HG03139 (cell line): ENCODE data around the gene DNAJC5.

Source experiments
- ATAC-seq: cut with Tn5 transposase; IDR thresholded peaks from one replicate; pipeline ENCODE4 v1.9.1; 2021; ENCODE audit not compliant: unreplicated experiment

The DNAJC5 gene

DNA sequence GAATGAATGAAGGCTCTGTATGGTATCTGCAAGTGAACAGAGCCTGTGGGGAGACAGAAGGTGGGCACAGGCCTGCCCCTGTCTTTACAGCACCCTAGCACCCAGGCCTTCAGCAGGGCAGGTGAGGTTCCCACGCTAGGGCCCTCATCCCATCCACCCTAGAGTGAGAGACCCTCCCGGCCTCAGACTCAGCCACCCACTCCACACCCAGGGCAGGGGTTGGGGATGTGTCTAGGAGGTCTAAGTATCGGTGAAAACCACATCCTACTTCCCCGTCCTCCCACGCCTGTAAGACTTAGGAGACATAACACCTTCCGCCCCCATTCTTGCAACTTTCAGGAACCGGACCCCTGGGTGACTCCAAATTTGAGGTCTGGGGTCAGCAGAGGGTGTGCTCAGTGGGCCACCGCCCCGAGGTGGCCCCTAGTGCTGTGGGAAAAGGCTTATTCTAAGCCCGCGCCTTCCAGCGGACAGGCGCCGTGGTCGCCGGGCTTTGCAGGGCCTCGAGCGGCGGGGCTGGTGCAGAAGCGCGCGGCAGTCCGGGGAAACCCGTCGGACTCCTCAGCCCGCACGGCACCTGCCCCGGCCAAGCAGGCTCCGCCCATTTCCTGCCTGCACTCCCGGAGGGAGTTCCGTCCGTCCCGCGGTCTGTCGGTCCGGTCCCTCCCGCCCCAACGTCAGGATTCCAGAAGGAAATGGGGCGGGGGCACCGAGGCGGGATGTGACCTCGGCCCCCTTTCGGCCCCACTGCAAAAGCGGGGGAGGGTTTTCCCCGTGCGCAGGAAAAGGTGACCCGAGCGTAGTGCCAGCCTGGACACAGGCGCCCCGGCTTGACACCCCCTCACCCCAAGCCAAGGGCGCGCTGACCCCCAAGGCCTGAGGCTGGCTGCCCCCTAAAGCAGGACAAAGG is 83.6 kb downstream of the DNAJC5 start:
- ATAC-seq: no peak

DNA sequence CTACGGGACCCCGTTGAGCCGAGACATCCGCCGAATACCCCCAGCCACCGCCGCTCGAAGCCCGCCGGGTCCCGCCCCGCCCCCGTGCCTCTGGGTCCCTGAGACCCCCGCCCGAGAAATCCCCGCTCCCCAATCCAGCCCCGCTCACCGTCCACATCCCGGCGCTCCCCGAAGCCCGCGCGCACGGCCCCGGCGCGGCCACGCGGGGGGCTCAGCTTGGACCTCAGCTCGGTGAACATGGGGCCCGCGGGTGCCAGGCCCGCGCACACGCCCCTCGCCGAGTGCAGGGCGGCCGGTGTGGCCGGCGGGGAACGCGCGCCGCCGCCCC is 84.3 kb downstream of the DNAJC5 start:
- ATAC-seq: no peak

DNA sequence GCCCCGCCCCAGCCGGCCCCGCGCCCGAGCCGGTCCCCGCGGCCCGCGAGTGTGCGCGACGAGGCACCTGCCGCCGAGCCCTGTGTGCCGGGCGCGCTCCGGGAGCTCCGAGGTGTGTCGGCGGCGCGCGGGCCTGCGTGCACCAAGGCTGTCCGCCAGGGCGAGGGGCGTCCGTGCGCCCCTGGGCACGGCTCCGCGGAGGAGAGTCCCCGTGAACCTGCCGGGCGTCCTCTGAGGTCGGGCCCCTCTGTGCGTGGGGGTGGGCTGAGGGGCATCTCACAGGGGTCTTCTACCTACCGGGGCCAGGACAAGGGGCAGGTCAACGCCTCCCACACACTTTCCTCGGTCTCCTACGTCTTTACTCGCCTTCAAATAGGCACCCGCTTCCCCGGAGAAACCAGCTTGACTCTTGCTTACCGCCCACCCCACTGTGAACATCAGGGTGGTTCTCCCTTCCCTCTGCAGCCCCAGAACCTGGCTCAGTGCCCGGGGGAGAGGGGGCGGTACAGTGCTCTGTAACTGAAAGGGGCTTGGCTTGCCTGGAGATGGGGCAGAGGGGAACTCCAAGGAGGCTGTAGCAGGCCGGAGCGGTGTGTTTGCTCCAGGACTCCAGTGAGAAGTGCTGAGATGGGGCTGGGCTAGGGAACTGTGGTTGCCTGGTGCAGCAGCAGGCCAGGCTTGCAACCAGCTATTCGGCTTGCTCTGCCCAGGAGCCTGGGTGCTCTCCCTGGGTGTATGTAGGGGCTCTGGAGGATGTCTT is 84.8 kb downstream of the DNAJC5 start, which contains the start of gene SAMD10:
SAMD10 (minus strand) TSS at position 86 of the 760 bp plus-strand sequence. CDS start 175 bp downstream, outside the sequence.
- no peak for ATAC-seq

DNA sequence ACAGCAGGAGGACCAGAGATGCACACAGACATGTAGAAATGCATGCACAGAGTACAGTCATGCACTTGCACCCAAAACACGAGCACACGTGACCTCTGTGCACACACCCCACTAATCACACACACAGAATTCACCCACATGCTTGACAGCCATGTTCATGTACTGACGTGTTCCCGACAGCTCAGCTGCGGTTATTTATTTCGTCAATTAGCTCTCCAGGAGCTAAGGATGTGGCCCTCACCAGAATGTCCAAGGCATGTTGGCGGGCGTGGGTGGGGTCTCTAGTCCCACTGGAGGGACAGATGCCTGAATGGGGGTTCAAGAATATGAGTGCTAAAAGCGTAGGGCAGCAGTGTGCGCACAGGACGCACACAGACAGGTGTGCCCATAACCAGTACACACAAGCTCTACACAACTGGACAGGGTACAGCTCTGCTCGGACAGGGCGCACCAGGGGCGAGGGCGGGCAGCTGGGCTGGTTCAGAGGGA is 85.4 kb downstream of the DNAJC5 start:
- peak; percentile 5 for ATAC-seq

DNA sequence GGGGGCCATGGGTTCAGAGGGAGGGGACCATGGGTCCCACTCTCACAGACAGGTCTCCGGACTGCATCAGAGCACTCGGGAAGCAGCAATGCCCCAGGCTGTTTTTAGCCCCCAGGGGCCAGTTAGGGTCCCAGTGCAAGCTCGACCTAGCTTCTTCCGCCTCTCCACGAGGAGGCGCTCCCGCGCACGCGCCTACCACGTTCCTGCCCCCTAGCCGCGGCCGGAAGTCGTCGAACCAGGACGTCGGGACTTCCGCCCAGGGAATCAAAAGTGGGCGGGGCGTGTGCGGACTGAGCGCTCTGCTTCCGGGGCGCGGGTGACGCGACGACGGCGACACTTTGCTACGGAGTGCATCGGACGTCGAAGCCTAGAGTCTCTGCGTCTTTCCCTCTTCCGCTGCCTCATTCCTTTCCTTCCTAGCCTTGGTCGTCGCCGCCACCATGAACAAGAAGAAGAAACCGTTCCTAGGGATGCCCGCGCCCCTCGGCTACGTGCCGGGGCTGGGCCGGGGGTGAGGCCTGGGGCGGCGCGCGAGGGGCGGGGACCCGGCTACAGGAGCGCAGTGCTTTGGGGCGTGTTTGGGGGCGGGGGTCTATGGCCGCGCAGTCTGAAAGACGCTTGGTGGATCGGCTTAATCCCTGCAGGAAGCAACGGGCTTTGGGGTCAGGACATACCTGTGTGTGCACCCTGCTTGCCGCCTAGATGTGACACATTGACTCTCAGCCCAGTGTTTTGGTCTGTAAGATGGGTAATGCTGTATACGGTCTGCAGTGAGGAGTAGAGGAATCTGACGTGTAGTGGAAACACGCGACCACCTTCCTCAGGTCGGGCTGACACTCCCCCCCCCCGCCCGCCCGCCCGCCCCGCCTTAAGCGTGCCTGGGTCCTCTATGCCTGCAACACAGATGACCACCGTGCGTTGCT is 86.1 kb downstream of the DNAJC5 start, which contains the start of gene PRPF6:
PRPF6 (plus strand) TSS at position 327 of the 923 bp plus-strand sequence; CDS start at position 441, 114 bp downstream.
- peak; percentile 42 for ATAC-seq

DNA sequence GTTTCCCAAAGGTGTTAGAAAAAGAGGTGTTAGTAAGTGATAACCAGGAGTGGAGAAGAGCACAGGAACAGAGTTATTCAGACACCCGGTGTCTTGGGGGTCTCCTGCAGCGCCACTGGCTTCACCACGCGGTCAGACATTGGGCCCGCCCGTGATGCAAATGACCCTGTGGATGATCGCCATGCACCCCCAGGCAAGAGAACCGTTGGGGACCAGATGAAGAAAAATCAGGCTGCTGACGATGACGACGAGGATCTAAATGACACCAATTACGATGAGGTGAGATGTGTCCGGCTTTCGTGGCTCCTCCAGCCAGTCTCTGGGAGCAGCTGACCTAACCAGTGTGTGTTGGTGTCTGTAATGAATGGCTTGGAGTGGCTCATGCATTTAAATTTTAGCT is 88.0 kb downstream of the DNAJC5 start:
- no peak for ATAC-seq
